Calu3 (cell line): Measurements from ENCODE around the gene MYT1. TPM values are rescaled to one million over a fixed set of nuclear protein-coding genes. Genes with fewer than 3 reads are reported as not detected.
A peak's percentile ranks its signal among the peaks of the same experiment; 100 is the strongest.

Experiments
- BruUV-seq: library from RNA; stranded (reverse); fragments of 400-500 nt; replicated peaks from 2 replicates; lab custom pipeline; 2021; lab: Mats Ljungman, UMichigan
- CTCF ChIA-PET: fragments of 300-600 bp; sonication (Branson Sonifier 250); formaldehyde crosslinking; loops from one replicate; lab custom pipeline; 2022; ENCODE audit warnings: antibody characterized with exemption; lab: Charles Lee
- DNase-seq: peaks from one replicate; pipeline ENCODE4 v3.0.0; 2022
- H3K27ac Mint-ChIP-seq: one replicate; pipeline ENCODE4 v1.8.0; 2022; ENCODE audit warnings: mixed read lengths; ENCODE audit not compliant: unreplicated experiment
- H3K27me3 Mint-ChIP-seq: one replicate; pipeline ENCODE4 v1.8.0; 2022; ENCODE audit warnings: mixed read lengths; ENCODE audit not compliant: unreplicated experiment
- H3K36me3 Mint-ChIP-seq: one replicate; pipeline ENCODE4 v1.8.0; 2022; ENCODE audit warnings: mild to moderate bottlenecking, moderate library complexity, mixed read lengths; ENCODE audit not compliant: insufficient read depth, unreplicated experiment
- H3K4me1 Mint-ChIP-seq: one replicate; pipeline ENCODE4 v1.8.0; 2022; ENCODE audit warnings: mild to moderate bottlenecking, low read depth, mixed read lengths; ENCODE audit not compliant: unreplicated experiment
- H3K4me3 Mint-ChIP-seq: one replicate; pipeline ENCODE4 v1.8.0; 2022; ENCODE audit warnings: mild to moderate bottlenecking, low read depth, moderate library complexity, mixed read lengths; ENCODE audit not compliant: unreplicated experiment
- H3K9me3 Mint-ChIP-seq: one replicate; pipeline ENCODE4 v1.8.0; 2022; ENCODE audit warnings: low read depth, mixed read lengths; ENCODE audit not compliant: unreplicated experiment
- CTCF ChIP-seq: fragments of 200-600 bp; IDR thresholded peaks from one replicate; pipeline ENCODE4 v1.8.0; 2022; ENCODE audit warnings: antibody characterized with exemption; ENCODE audit not compliant: unreplicated experiment
- intact Hi-C: fragments of 100-400 bp; cut with micrococcal nuclease; formaldehyde crosslinking; loops from one replicate; pipeline ENCODE4 v1.10.0; 2022; ENCODE audit not compliant: unreplicated experiment
- total RNA-seq: library from RNA; stranded (reverse); gene quantifications from 2 replicates; pipeline ENCODE4 v1.2.3, GENCODE V29; 2022

MYT1 gene
- total RNA-seq, 1 experiment from 2014 or later = 0.45 TPM

GRCh38 chr20:64136004-64136710 lies 28.1 kb upstream of the MYT1 start:
- H3K27ac Mint-ChIP-seq = no peak overlapping the region
- CTCF ChIA-PET = no interaction called here
- BruUV-seq = no TSS peak
- H3K4me1 Mint-ChIP-seq = peaks cover 3% of the 10 kb centered on the region
- H3K9me3 Mint-ChIP-seq = no peaks in the 10 kb centered on the region
- no peak for TF ChIP-seq CTCF
- intact Hi-C loops = no loop called here
- DNase-seq = no peak
- peaks cover 46% of the 10 kb centered on the region for H3K27me3 Mint-ChIP-seq
- H3K36me3 Mint-ChIP-seq = no peaks in the 10 kb centered on the region
- no peak overlapping the region for H3K4me3 Mint-ChIP-seq

GRCh38 chr20:64137598-64138031 lies 26.6 kb upstream of the MYT1 start:
- no peak for TF ChIP-seq CTCF
- Mint-ChIP-seq H3K36me3 (no peaks in the 10 kb centered on the region), H3K9me3 (no peaks in the 10 kb centered on the region), H3K27ac (no peak overlapping the region), H3K4me1 (no peaks in the 10 kb centered on the region), H3K27me3 (peaks cover 55% of the 10 kb centered on the region), H3K4me3 (no peak overlapping the region)
- DNase-seq = no peak
- no TSS peak for BruUV-seq
- CTCF ChIA-PET = no interaction called here
- intact Hi-C loops = no loop called here

- Mint-ChIP-seq H3K4me3 (no peak overlapping the region), H3K36me3 (no peaks in the 10 kb centered on the region), H3K9me3 (no peaks in the 10 kb centered on the region), H3K27ac (no peak overlapping the region), H3K4me1 (no peaks in the 10 kb centered on the region), H3K27me3 (peaks cover 63% of the 10 kb centered on the region)
- intact Hi-C loops = no loop called here
- BruUV-seq = no TSS peak
- DNase-seq = no peak
- CTCF ChIA-PET = interaction anchor here (0.5 kb wide), 1 partner anchor 642 kb away, joined by 8 read pairs; no protein-coding TSS in a partner anchor
- no peak for TF ChIP-seq CTCF
Measured at GRCh38 chr20:64138276-64138815, 25.9 kb upstream of the MYT1 start.

- peaks cover 3% of the 10 kb centered on the region for H3K9me3 Mint-ChIP-seq
- DNase-seq = peak; percentile 3
- no peaks in the 10 kb centered on the region for H3K4me1 Mint-ChIP-seq
- no TSS peak for BruUV-seq
- no peak overlapping the region for H3K4me3 Mint-ChIP-seq
- no peaks in the 10 kb centered on the region for H3K36me3 Mint-ChIP-seq
- H3K27ac Mint-ChIP-seq = no peak overlapping the region
- peaks cover 67% of the 10 kb centered on the region for H3K27me3 Mint-ChIP-seq
- intact Hi-C loops = no loop called here
- no peak for TF ChIP-seq CTCF
- CTCF ChIA-PET = interaction anchor here (1.2 kb wide), 2 partner anchors 8 to 14 kb away, joined by 3 to 4 read pairs; no protein-coding TSS in a partner anchor
Measured at GRCh38 chr20:64139199-64140060, 24.8 kb upstream of the MYT1 start.
